ENCODE results near the gene CHAT. TPM values are rescaled to one million over a fixed set of nuclear protein-coding genes. Genes with fewer than 3 reads are reported as not detected.

The CHAT gene
- total and polyA plus RNA-seq, 2 of the 13 experiments (the other 11 are each of a cell fraction or from before 2014, with no cell fraction given) = not detected

GRCh38 chr10:49629431-49629881 lies 15.6 kb downstream of the CHAT start (continued):
- no peak for TF ChIP-seq ZNF576 (CRISPR knock-in tag; IDR thresholded peaks at IDR 0.05)

- TF ChIP-seq KLF11 (CRISPR knock-in tag; IDR thresholded peaks at IDR 0.05) = no peak
- no peak for TF ChIP-seq MED8 (CRISPR knock-in tag; IDR thresholded peaks at IDR 0.05; ENCODE audit: insufficient replicate concordance)
- no peak for TF ChIP-seq BRF2 (CRISPR knock-in tag; IDR thresholded peaks at IDR 0.05)
- no peak for TF ChIP-seq ZNF432 (CRISPR knock-in tag; IDR thresholded peaks at IDR 0.05; ENCODE audit: borderline replicate concordance)
- no peak for TF ChIP-seq HHEX (CRISPR knock-in tag; IDR thresholded peaks at IDR 0.05)
- H3K79me2 ChIP-seq (ENCODE audit: insufficient read depth, low read length) = no peaks in the 10 kb centered on the region
- peaks cover 1 to 32% of the 10 kb centered on the region in 2 experiments; a peak in 3 of 5 replicates for H3K27me3 ChIP-seq (ENCODE audit: control insufficient read depth in 1 of 2, insufficient read depth in 2 of 2, low read length in 2 of 2)
- in situ Hi-C loops (cut with HindIII; ENCODE audit: extremely low pct_ligation_motif_present, low pct_unique_long_range_greater_than_20kb) (no loop called here), intact Hi-C loops (cut with micrococcal nuclease; ENCODE audit: unreplicated experiment) (no loop called here)
- BruUV-seq (replicated peaks) = no TSS peak
- no peaks in the 10 kb centered on the region for H3K9me3 ChIP-seq (ENCODE audit: low read length)
- no peak for ATAC-seq
- H2AFZ ChIP-seq (ENCODE audit: low read length) = no peak overlapping the region
- H3K4me3 ChIP-seq (replicated peaks in 1 of 3; ENCODE audit: insufficient read depth in 1 of 3, low read depth in 2 of 3, low read length in 3 of 3) = no peak overlapping the region
- FAIRE-seq = no peak
- POLR2A ChIA-PET = no interaction called here
- H3K4me1 ChIP-seq (ENCODE audit: insufficient read depth, low read length) = no peaks in the 10 kb centered on the region
- no peaks in the 10 kb centered on the region for H3K36me3 ChIP-seq (replicated peaks in 1 of 2; ENCODE audit: control insufficient read depth in 1 of 2, insufficient read depth in 2 of 2, low read length in 2 of 2)
- no peaks in the 10 kb centered on the region for H4K20me1 ChIP-seq (ENCODE audit: insufficient read depth, low read length)
- H3K9ac ChIP-seq (ENCODE audit: insufficient read depth, low read depth, low read length) = no peak overlapping the region
- DNase-seq (ENCODE audit: low spot score) = no peak
- H3K4me2 ChIP-seq (ENCODE audit: low read depth, low read length) = no peak overlapping the region
- H3K27ac ChIP-seq (ENCODE audit: extremely low read length, insufficient read depth, low read length) = no peak overlapping the region
- 3% methylated on average over 6 of the region's 6 CpGs for WGBS (ENCODE audit: low lambda C conversion rate)
- CTCF ChIA-PET (ENCODE audit: low intra/inter-chr PET ratio, low total read pairs) = no interaction called here
Observed at GRCh38 chr10:49631975-49632374, 18.1 kb downstream of the CHAT start.

Data from HepG2 (cell line).